HG03066 (cell line): ENCODE results near the gene HCN2.

Experiments
- ATAC-seq: cut with Tn5 transposase; IDR thresholded peaks from one replicate; pipeline ENCODE4 v1.9.1; 2021; ENCODE audit warnings: low read depth; ENCODE audit not compliant: unreplicated experiment

The HCN2 gene

GRCh38 chr19:589693-590395 lies at the start of gene HCN2:
TSS of gene HCN2 (plus strand) at chr19:589881. CDS start at chr19:589946, 65 bp downstream.
- no peak for ATAC-seq

GRCh38 chr19:540867-541637 lies 48.6 kb upstream of the HCN2 start:
- ATAC-seq, result no peak

- no peak for ATAC-seq
These were observed 48.0 kb upstream of the HCN2 start for GRCh38 chr19:541699-542098.

GRCh38 chr19:542173-542866 lies 47.4 kb upstream of the HCN2 start:
- no peak for ATAC-seq

DNA sequence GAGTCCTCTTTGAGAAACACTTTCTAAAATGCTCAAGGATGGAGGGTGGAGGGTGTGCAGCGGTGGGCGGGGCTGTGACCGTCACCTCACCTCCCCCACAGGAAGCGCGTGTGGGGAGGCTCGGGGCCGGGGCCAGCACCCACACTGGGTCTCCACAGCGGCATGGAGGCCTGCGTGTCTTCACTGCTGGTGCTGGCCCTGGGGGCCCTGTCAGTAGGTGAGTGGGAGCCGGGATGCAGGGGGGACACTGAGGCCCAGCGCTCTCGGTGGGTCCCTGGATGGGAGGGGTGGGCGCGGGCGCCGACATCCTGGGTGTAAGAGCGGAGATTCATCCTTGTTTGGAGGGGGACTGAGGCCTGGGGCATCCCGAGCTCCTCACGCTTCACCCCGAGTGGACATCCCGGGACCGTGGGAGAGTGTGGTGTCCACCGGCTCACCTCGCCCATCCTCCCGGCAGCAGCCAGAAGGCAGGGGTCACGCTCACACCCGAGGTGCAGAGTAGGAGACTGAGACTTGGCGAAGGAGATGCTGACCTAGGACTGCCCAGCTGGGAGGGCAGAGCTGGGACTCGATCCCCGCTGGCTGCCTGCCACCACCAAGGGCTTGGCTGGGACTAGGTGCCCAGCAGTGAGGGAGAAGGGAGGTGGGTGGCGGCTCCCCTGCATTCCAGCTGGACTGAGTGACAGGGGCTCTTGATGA lies 45.6 kb upstream of the HCN2 start, which contains the start of gene GZMM:
Gene GZMM, plus strand, starts transcription at position 144 of the 699 bp plus-strand sequence. Its CDS starts 19 bp downstream, at position 163.
- ATAC-seq, result no peak

DNA sequence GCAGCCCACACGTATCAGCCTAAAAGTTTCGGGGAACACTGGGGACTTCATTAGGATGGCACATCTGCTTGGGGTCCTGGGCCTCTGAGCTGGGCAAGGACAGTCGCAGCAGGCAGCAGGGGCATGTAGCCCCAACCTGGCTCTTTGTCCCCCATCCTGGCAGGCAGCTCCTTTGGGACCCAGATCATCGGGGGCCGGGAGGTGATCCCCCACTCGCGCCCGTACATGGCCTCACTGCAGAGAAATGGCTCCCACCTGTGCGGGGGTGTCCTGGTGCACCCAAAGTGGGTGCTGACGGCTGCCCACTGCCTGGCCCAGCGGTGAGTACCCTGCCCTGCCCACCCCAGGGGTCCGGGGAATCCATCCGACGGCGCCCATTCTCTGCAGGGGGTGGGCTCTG lies 42.6 kb upstream of the HCN2 start:
- ATAC-seq, result no peak

DNA sequence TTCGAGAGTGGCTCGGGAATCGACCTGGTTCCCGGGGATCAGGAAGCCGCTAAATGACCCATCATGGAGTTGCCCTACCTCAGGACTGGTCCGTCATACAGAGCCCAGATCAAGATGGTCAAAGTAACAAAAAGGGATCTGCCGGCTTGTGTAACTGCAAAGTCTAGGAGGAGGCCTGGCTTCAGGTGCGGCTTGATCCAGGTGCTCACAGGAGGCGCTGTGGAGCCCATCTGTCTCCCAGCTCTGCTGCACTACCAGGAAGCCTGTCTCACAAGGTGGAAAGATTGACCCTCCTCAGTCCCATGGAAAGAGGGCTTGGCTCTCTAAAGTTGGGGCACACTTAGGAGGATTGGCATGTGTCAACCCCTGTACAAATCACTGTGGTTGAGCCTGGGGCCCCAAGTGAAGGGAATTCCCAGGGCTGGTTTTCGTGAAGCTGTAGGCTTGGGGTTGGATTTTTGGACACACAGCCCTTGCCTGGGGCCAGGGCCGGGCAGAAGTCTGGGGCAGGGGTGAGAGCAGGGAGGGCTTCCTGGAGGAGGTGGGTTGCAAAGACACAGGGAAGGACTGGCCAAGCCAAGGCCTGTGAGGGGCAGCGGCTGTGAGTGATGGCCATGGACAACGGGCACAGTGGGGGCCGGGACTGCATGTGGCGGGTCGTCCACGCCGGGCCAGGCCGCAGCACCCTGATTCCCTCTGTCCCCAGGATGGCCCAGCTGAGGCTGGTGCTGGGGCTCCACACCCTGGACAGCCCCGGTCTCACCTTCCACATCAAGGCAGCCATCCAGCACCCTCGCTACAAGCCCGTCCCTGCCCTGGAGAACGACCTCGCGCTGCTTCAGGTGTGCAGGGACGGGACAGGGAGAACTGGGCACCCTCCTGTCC lies 41.6 kb upstream of the HCN2 start:
- no peak for ATAC-seq

- ATAC-seq, result no peak
These were observed 40.5 kb upstream of the HCN2 start for GRCh38 chr19:548886-549830.

- no peak for ATAC-seq
These were observed 34.9 kb upstream of the HCN2 start for GRCh38 chr19:554817-555216.

- no peak for ATAC-seq
These were observed 34.2 kb upstream of the HCN2 start for GRCh38 chr19:555474-555808.

GRCh38 chr19:556611-557382 lies 32.9 kb upstream of the HCN2 start:
- no peak for ATAC-seq

- no peak for ATAC-seq
These were observed 30.8 kb upstream of the HCN2 start for GRCh38 chr19:558770-559439.

DNA sequence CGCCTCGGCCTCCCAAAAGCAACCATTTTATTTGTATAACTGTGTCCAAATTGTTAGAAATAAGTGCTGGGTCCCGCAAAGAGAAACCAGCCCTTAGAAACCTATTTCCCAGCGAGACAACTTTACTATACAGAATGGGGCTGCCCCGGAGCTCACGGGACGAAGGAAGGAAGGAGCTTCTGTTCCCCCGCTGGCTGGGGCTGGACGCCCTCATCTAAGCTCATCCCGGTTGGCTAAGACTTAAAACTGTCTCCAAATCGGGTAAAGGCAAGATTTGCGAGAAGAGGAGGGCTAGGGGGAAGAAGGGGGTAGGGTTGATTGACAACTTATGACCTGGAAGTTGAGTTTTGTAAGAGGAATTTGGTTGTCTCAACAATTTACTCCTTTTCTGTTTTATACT lies 29.6 kb upstream of the HCN2 start:
- no peak for ATAC-seq

- no peak for ATAC-seq
These were observed 23.3 kb upstream of the HCN2 start for GRCh38 chr19:566403-566802.

GRCh38 chr19:566844-567243 lies 22.8 kb upstream of the HCN2 start:
- ATAC-seq, result no peak

DNA sequence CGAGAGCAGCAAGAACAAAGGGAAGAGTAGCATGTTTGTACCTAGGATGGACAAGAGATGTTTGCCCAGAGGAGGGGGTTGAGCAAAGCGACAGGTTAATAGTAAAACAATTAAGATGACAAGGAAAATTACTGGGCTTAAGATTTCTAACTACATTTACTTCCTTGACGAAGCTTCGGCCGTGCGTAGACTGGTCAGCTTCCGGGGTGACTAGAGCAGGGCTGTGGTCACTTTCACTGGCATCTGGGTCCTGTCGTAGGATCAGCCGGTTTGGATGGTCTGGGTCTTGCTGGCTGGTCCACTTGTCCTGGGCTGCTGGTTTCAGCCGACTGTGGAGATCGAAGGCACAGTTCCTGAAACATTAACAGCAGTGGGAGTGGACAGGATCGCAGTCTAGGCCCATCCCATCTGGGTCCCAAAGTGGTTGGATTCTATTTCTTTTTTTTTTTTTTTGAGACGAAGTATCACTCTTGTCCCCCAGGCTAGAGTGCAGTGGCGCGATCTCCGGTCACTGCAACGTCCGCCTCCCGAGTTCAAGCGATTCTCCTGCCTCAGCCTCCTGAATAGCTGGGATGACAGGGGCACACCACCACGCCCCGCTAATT lies 22.3 kb upstream of the HCN2 start:
- ATAC-seq, result no peak

DNA sequence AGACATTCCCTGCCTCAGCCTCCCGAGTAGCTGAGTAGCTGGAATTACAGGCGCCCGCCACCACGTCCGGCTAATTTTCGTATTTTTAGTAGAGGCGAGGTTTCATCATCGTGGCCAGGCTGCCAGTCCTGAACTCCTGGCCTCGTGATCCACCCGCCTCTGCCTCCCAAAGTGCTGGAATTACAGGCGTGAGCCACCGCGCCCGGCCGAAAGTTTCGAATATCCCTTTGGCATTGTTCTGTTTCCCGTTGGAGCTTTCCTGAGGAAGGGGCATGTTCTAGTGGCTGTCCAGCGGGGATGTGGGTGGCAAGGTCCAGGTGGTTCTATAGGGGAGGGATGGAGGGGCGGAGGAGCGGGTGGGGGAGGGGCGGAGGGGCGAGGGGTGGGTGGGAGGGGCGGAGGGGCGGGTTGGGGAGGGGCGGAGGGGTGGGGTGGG lies 19.4 kb upstream of the HCN2 start:
- ATAC-seq, result no peak
